Measurements from ENCODE around the gene CFAP57. TPM values are rescaled to one million over a fixed set of nuclear protein-coding genes. Genes with fewer than 3 reads are reported as not detected.
A peak's percentile ranks its signal among the peaks of the same experiment; 100 is the strongest.

The CFAP57 gene
- total and polyA plus RNA-seq, 5 experiments from 2014 or later: 0.04 TPM; not detected in 4

GRCh38 chr1:43214501-43215444 lies 42.6 kb downstream of the CFAP57 start:
- no peak for DNase-seq
- peaks cover 7 to 28% (median 14%) of the 10 kb centered on the region in 5 donors for H3K27me3 Mint-ChIP-seq
- H3K36me3 Mint-ChIP-seq: no peaks in the 10 kb centered on the region
- H3K9me3 Mint-ChIP-seq: peaks cover 0 to 2% (median 0%) of the 10 kb centered on the region in 9 donors
- no peak for ATAC-seq
- no peak overlapping the region for H3K27ac Mint-ChIP-seq
- no peaks in the 10 kb centered on the region for H3K4me1 Mint-ChIP-seq
- POLR2A ChIA-PET: interaction anchor here (0.6 kb wide), 2 partner anchors 296 to 1541 kb away, joined by 3 to 4 read pairs; no protein-coding TSS in a partner anchor
- H3K4me3 Mint-ChIP-seq: no peak overlapping the region

GRCh38 chr1:43217747-43218146 lies 45.6 kb downstream of the CFAP57 start:
- Mint-ChIP-seq H3K4me3 (no peak overlapping the region), H3K27ac (no peak overlapping the region), H3K9me3 (peaks cover 0 to 2% (median 0%) of the 10 kb centered on the region in 9 donors), H3K27me3 (peaks cover 6 to 28% (median 14%) of the 10 kb centered on the region in 5 donors), H3K36me3 (no peaks in the 10 kb centered on the region), H3K4me1 (peaks cover 0 to 12% (median 7%) of the 10 kb centered on the region in 4 donors)
- DNase-seq: no peak
- POLR2A ChIA-PET: no interaction called here
- ATAC-seq: no peak

GRCh38 chr1:43220905-43221778 lies 49.0 kb downstream of the CFAP57 start:
- H3K4me3 Mint-ChIP-seq: peak overlapping the region in 2 of 10 donors; percentile 20 to 39
- ATAC-seq: no peak
- H3K9me3 Mint-ChIP-seq: no peaks in the 10 kb centered on the region
- H3K27ac Mint-ChIP-seq: peak overlapping the region in 7 of 10 donors; percentile 1 to 81 (median 36)
- POLR2A ChIA-PET: no interaction called here
- H3K4me1 Mint-ChIP-seq: peaks cover 0 to 12% (median 7%) of the 10 kb centered on the region in 4 donors
- H3K27me3 Mint-ChIP-seq: peaks cover 0 to 10% (median 4%) of the 10 kb centered on the region in 5 donors
- DNase-seq: no peak
- H3K36me3 Mint-ChIP-seq: no peaks in the 10 kb centered on the region

GRCh38 chr1:43221797-43222196 lies 49.7 kb downstream of the CFAP57 start:
- H3K9me3 Mint-ChIP-seq: no peaks in the 10 kb centered on the region
- no peaks in the 10 kb centered on the region for H3K36me3 Mint-ChIP-seq
- POLR2A ChIA-PET: no interaction called here
- peak overlapping the region in 3 of 10 donors; percentile 36 to 81 (median 76) for H3K27ac Mint-ChIP-seq
- H3K4me3 Mint-ChIP-seq: no peak overlapping the region
- DNase-seq (no peak), ATAC-seq (no peak)
- H3K27me3 Mint-ChIP-seq: peaks cover 0 to 3% (median 2%) of the 10 kb centered on the region in 5 donors
- H3K4me1 Mint-ChIP-seq: peaks cover 0 to 12% (median 7%) of the 10 kb centered on the region in 4 donors

- Mint-ChIP-seq H3K9me3 (no peaks in the 10 kb centered on the region), H3K4me1 (peaks cover 1 to 12% (median 7%) of the 10 kb centered on the region in 4 donors), H3K27me3 (peaks cover 0 to 2% (median 0%) of the 10 kb centered on the region in 5 donors), H3K4me3 (no peak overlapping the region), H3K36me3 (no peaks in the 10 kb centered on the region), H3K27ac (no peak overlapping the region)
- DNase-seq: no peak
- no peak for ATAC-seq
- POLR2A ChIA-PET: no interaction called here
Measured at GRCh38 chr1:43222879-43223278, 50.7 kb downstream of the CFAP57 start.

- H3K27me3 Mint-ChIP-seq: peaks cover 0 to 2% (median 0%) of the 10 kb centered on the region in 5 donors
- DNase-seq: no peak
- H3K36me3 Mint-ChIP-seq: no peaks in the 10 kb centered on the region
- no peak overlapping the region for H3K27ac Mint-ChIP-seq
- H3K4me1 Mint-ChIP-seq: peaks cover 1 to 12% (median 7%) of the 10 kb centered on the region in 4 donors
- H3K9me3 Mint-ChIP-seq: no peaks in the 10 kb centered on the region
- POLR2A ChIA-PET: interaction anchor here (1.1 kb wide), 1 partner anchor 189 kb away, joined by 3 read pairs; no protein-coding TSS in a partner anchor
- no peak for ATAC-seq
- no peak overlapping the region for H3K4me3 Mint-ChIP-seq
Measured at GRCh38 chr1:43225168-43225567, 53.0 kb downstream of the CFAP57 start.

GRCh38 chr1:43227143-43227764 lies 55.1 kb downstream of the CFAP57 start:
- Mint-ChIP-seq H3K9me3 (no peaks in the 10 kb centered on the region), H3K4me1 (peaks cover 0 to 1% (median 0%) of the 10 kb centered on the region in 4 donors)
- ATAC-seq: peak; percentile 85 to 98

GRCh38 chr1:43229826-43230780 lies 58.0 kb downstream of the CFAP57 start:
- no peak for ATAC-seq
- no peak overlapping the region for H3K4me3 Mint-ChIP-seq
- H3K36me3 Mint-ChIP-seq: no peaks in the 10 kb centered on the region
- peaks cover 1 to 10% (median 7%) of the 10 kb centered on the region in 5 donors for H3K27me3 Mint-ChIP-seq
- no peaks in the 10 kb centered on the region for H3K9me3 Mint-ChIP-seq
- H3K27ac Mint-ChIP-seq: peak overlapping the region in 2 of 10 donors; percentile 3 to 27
- H3K4me1 Mint-ChIP-seq: peaks cover 0 to 1% (median 0%) of the 10 kb centered on the region in 4 donors
- POLR2A ChIA-PET: no interaction called here
- DNase-seq: no peak

More at GRCh38 chr1:43227143-43227764, 55.1 kb downstream of the CFAP57 start:
- peak; percentile 59 to 91 (median 79) for DNase-seq
- Mint-ChIP-seq H3K27ac (peak overlapping the region in 1 of 10 donors; percentile 26), H3K36me3 (no peaks in the 10 kb centered on the region), H3K4me3 (no peak overlapping the region), H3K27me3 (peaks cover 0 to 4% (median 0%) of the 10 kb centered on the region in 5 donors)
- POLR2A ChIA-PET: interaction anchor here (0.6 to 1.7 kb wide), 7 partner anchors 130 to 461 kb away, joined by 3 to 8 read pairs (median 3); partner anchors contain the start of gene CDC20

GRCh38 chr1:43232074-43232473 lies 59.9 kb downstream of the CFAP57 start:
- Mint-ChIP-seq H3K27me3 (peaks cover 1 to 11% (median 7%) of the 10 kb centered on the region in 5 donors), H3K4me3 (no peak overlapping the region), H3K27ac (no peak overlapping the region), H3K36me3 (no peaks in the 10 kb centered on the region), H3K9me3 (no peaks in the 10 kb centered on the region), H3K4me1 (peaks cover 0 to 1% (median 0%) of the 10 kb centered on the region in 4 donors)
- ATAC-seq (no peak), DNase-seq (no peak)
- POLR2A ChIA-PET: no interaction called here

- no peak overlapping the region for H3K4me3 Mint-ChIP-seq
- no peaks in the 10 kb centered on the region for H3K4me1 Mint-ChIP-seq
- H3K9me3 Mint-ChIP-seq: no peaks in the 10 kb centered on the region
- no peak for ATAC-seq
- POLR2A ChIA-PET: no interaction called here
- no peak overlapping the region for H3K27ac Mint-ChIP-seq
- peaks cover 1 to 11% (median 5%) of the 10 kb centered on the region in 5 donors for H3K27me3 Mint-ChIP-seq
- no peak for DNase-seq
- H3K36me3 Mint-ChIP-seq: no peaks in the 10 kb centered on the region
Measured at GRCh38 chr1:43232482-43232881, 60.4 kb downstream of the CFAP57 start.

GRCh38 chr1:43233631-43234030 lies 61.5 kb downstream of the CFAP57 start:
- POLR2A ChIA-PET: no interaction called here
- H3K4me1 Mint-ChIP-seq: peaks cover 0 to 6% (median 0%) of the 10 kb centered on the region in 4 donors
- no peaks in the 10 kb centered on the region for H3K9me3 Mint-ChIP-seq
- H3K27me3 Mint-ChIP-seq: peaks cover 1 to 11% (median 5%) of the 10 kb centered on the region in 5 donors
- no peaks in the 10 kb centered on the region for H3K36me3 Mint-ChIP-seq
- H3K27ac Mint-ChIP-seq: peak overlapping the region in 1 of 10 donors; percentile 68
- ATAC-seq: no peak
- H3K4me3 Mint-ChIP-seq: no peak overlapping the region
- no peak for DNase-seq
